HepG2 (cell line): ENCODE measurements around the gene CCDC88C. TPM values are rescaled to one million over a fixed set of nuclear protein-coding genes. Genes with fewer than 3 reads are reported as not detected.

Source experiments
- ATAC-seq: fragments of 200-7000 bp; cut with Tn5 transposase; 3 replicates; pipeline ENCODE4 v1.9.1; 2020; ENCODE audit warnings: mild to moderate bottlenecking, moderate library complexity
- BruUV-seq: library from RNA; stranded (reverse); fragments of 400-500 nt; replicated peaks from 2 replicates; lab custom pipeline; 2021; lab: Mats Ljungman, UMichigan
- CTCF ChIA-PET: fragments of 300-600 bp; formaldehyde crosslinking; extraction: SDS; loops from one replicate; lab custom pipeline; 2021; ENCODE audit warnings: low total read pairs, inconsistent platforms, low intra/inter-chr PET ratio; lab: Yijun Ruan, JAX
- POLR2A ChIA-PET: fragments of 350-600 bp; sonication (Branson Sonifier 250); formaldehyde crosslinking; loops from one replicate; lab custom pipeline; 2020; ENCODE audit warnings: antibody characterized with exemption, inconsistent platforms; lab: Yijun Ruan, JAX
- DNase-seq: peaks from one replicate; pipeline ENCODE4 v3.0.0-alpha.2; 2015; ENCODE audit warnings: low spot score
- FAIRE-seq: peaks from 3 replicates; lab custom pipeline; 2011; peaks lifted over from hg19 to GRCh38; lab: Jason Lieb, UNC
- H2AFZ ChIP-seq: one replicate; pipeline ENCODE4 v1.6.1; 2011; ENCODE audit warnings: low read length, inconsistent platforms
- H3K27ac ChIP-seq: fragments of 300-600 bp; 3 replicates; pipeline ENCODE4 v1.8.0; 2011; ENCODE audit warnings: mixed run types, mild to moderate bottlenecking, mixed read lengths, low read length, inconsistent platforms; ENCODE audit not compliant: insufficient read depth; ENCODE audit errors: extremely low read length
- H3K27me3 ChIP-seq, 2 experiments: fragments of 200-600 bp in 1 of 2; 2 replicates in 1 of 2; 3 replicates in 1 of 2; pipeline versions ENCODE4 v1.6.0 to v1.8.0; 2011; ENCODE audit warnings: low read length in 2 of 2, mild to moderate bottlenecking in 2 of 2, moderate library complexity in 2 of 2, inconsistent platforms in 1 of 2; ENCODE audit not compliant: insufficient read depth in 2 of 2, control insufficient read depth in 1 of 2
- H3K36me3 ChIP-seq, 2 experiments: fragments of 200-600 bp in 1 of 2; replicated peaks in 1 of 2; 2 replicates in 1 of 2; 3 replicates in 1 of 2; pipeline versions ENCODE4 v1.5.1 to v1.8.0; 2011; ENCODE audit warnings: low read length in 2 of 2, inconsistent platforms in 1 of 2; ENCODE audit not compliant: insufficient read depth in 2 of 2, control insufficient read depth in 1 of 2
- H3K4me1 ChIP-seq: 2 replicates; pipeline ENCODE4 v1.5.1; 2012; ENCODE audit warnings: low read length, inconsistent platforms; ENCODE audit not compliant: insufficient read depth
- H3K4me2 ChIP-seq: 2 replicates; pipeline ENCODE4 v1.6.0; 2011; ENCODE audit warnings: low read depth, low read length, inconsistent platforms
- H3K4me3 ChIP-seq, 3 experiments: fragments of 200-600 bp in 1 of 3; sonication (generic), shearing (Covaris generic) in 1 of 3; replicated peaks in 1 of 3; 2 replicates each; pipeline ENCODE4 v1.5.1; 2011 to 2016; ENCODE audit warnings: low read length in 3 of 3, inconsistent platforms in 2 of 3, low read depth in 2 of 3, mild to moderate bottlenecking in 2 of 3, control low read depth in 1 of 3, mixed read lengths in 1 of 3; ENCODE audit not compliant: insufficient read depth in 1 of 3
- H3K79me2 ChIP-seq: one replicate; pipeline ENCODE4 v1.6.1; 2011; ENCODE audit warnings: low read length, inconsistent platforms; ENCODE audit not compliant: insufficient read depth
- H3K9ac ChIP-seq: 2 replicates; pipeline ENCODE4 v1.6.0; 2011; ENCODE audit warnings: mild to moderate bottlenecking, low read depth, low read length, inconsistent platforms; ENCODE audit not compliant: insufficient read depth
- H3K9me3 ChIP-seq: 2 replicates; pipeline ENCODE4 v1.5.1; 2012; ENCODE audit warnings: mild to moderate bottlenecking, low read length
- H4K20me1 ChIP-seq: 2 replicates; pipeline ENCODE4 v1.6.0; 2011; ENCODE audit warnings: inconsistent platforms, mild to moderate bottlenecking, low read length, moderate library complexity; ENCODE audit not compliant: insufficient read depth
- DPF2 ChIP-seq: sonication (generic); formaldehyde crosslinking; IDR thresholded peaks from 2 replicates; pipeline ENCODE4 v1.4.0; 2020; ENCODE audit warnings: mild to moderate bottlenecking, low read depth, missing genetic modification reagents, borderline replicate concordance
- HNRNPUL1 ChIP-seq: fragments of 200-400 bp; formaldehyde crosslinking; IDR thresholded peaks from 2 replicates; pipeline ENCODE4 v1.6.1; 2017; ENCODE audit warnings: low read depth, mild to moderate bottlenecking, low read length, moderate library complexity
- HOMEZ ChIP-seq: IDR thresholded peaks from 2 replicates; pipeline ENCODE4 v1.6.1; 2016; ENCODE audit warnings: low read depth
- MAFG ChIP-seq: sonication (generic); formaldehyde crosslinking; IDR thresholded peaks from 2 replicates; pipeline ENCODE4 v1.5.1; 2020; ENCODE audit warnings: mild to moderate bottlenecking, missing genetic modification reagents
- NFE2L1 ChIP-seq: sonication (generic); formaldehyde crosslinking; IDR thresholded peaks from 2 replicates; pipeline ENCODE4 v1.4.0; 2020; ENCODE audit warnings: missing genetic modification reagents, mild to moderate bottlenecking, borderline replicate concordance
- ZBTB38 ChIP-seq: sonication (generic); formaldehyde crosslinking; IDR thresholded peaks from 2 replicates; pipeline ENCODE4 v1.5.1; 2020; ENCODE audit warnings: mild to moderate bottlenecking, missing genetic modification reagents
- ZBTB40 ChIP-seq, 2 experiments: fragments of 450-650 bp in 1 of 2; sonication (generic) in 1 of 2; formaldehyde crosslinking in 1 of 2; IDR thresholded peaks; 2 replicates each; pipeline versions ENCODE4 v1.6.1 to v1.8.0; 2016 to 2022; ENCODE audit warnings: antibody characterized with exemption in 1 of 2, mild to moderate bottlenecking in 1 of 2, missing genetic modification reagents in 1 of 2
- WGBS: methylation state at CpG from one replicate; pipeline ENCODE4 v1.1.6; 2017; ENCODE audit warnings: low lambda C conversion rate; 5-methylcytosine and 5-hydroxymethylcytosine counted together
- in situ Hi-C: cut with HindIII; loops from 2 replicates; pipeline ENCODE4 v1.10.0; 2017; ENCODE audit warnings: low pct_unique_long_range_greater_than_20kb; ENCODE audit not compliant: extremely low pct_ligation_motif_present
- intact Hi-C: fragments of 100-400 bp; cut with micrococcal nuclease; formaldehyde crosslinking; loops from one replicate; pipeline ENCODE4 v1.10.0; 2022; ENCODE audit not compliant: unreplicated experiment
- polyA plus RNA-seq, 8 experiments: library from polyadenylated mRNA; depleted of rRNA in 3 of 8; stranded (reverse) in 7 of 8; unstranded in 1 of 8; fragments of >200 nt; fragmentation: Illumina TruSeq in 4 of 8; extraction: Trizol in 4 of 8; gene quantifications; 2 replicates each; pipeline versions ENCODE4 v1.2.1 to v1.2.3, GENCODE V29; 2011 to 2016; ENCODE audit warnings: low read depth in 4 of 8, missing spikeins in 1 of 8, mixed read lengths in 1 of 8; ENCODE audit not compliant: insufficient read depth in 1 of 8
- total RNA-seq, 5 experiments: library from RNA; depleted of rRNA; stranded (reverse); fragments of >200 nt; fragmentation: Illumina TruSeq; extraction: Trizol; gene quantifications; 2 replicates each; pipeline ENCODE4 v1.2.3, GENCODE V29; 2016; ENCODE audit warnings: low read depth in 1 of 5
- TF ChIP-seq, protein P1 (sequence below): sonication (generic); formaldehyde crosslinking; conservative IDR thresholded peaks from 2 replicates; pipeline ENCODE4 v1.8.1; 2023; ENCODE audit warnings: missing genetic modification reagents

CCDC88C gene
- total and polyA plus RNA-seq, 2 of the 13 experiments (the other 11 are each of a cell fraction or from before 2014, with no cell fraction given): 3.6 to 11.7 TPM

DNA sequence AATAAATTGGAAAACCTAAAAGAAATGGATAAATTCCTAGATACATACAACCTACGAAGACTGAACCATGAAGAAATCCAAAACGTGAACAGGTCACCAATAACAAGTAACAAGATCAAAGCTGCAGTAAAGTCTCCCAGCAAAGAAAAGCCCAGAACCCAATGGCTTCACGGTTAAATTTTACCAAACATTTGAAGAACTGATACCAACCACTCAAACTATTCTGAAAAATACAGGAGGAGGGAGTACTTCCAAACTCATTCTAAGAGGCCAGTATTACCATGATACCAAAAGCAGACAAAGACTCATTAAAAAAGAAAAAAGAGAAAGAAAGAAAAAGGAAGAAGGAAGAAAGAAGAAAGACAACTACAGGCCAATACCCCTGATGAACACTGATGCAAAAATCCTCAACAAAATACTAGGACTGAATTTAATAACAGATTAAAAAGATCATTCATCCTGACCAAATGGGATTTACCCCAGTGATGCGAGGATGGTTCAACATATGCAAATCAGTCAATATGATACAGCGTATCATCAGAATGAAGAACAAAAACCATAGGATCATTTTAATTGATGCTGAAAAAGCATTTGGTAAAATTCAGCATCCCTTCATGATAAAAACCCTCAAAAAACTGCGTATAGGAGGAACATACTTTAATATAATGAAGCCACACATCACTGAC is 26.9 kb upstream of the CCDC88C start:
- Histone ChIP-seq H3K79me2 (no peaks in the 10 kb centered on the region), H3K4me3 (no peak overlapping the region), H3K4me2 (no peak overlapping the region), H4K20me1 (no peaks in the 10 kb centered on the region), H3K36me3 (no peaks in the 10 kb centered on the region), H3K27me3 (no peaks in the 10 kb centered on the region), H3K4me1 (no peaks in the 10 kb centered on the region), H2AFZ (no peak overlapping the region), H3K27ac (no peak overlapping the region), H3K9me3 (no peaks in the 10 kb centered on the region), H3K9ac (no peak overlapping the region)
- no peak for ATAC-seq
- 3% methylated on average over 6 of the region's 6 CpGs for WGBS
- in situ Hi-C loops (no loop called here), intact Hi-C loops (no loop called here)
- no TSS peak for BruUV-seq
- CTCF ChIA-PET: no interaction called here
- no peak for DNase-seq
- no peak for TF ChIP-seq HOMEZ (CRISPR knock-in tag)
- no peak for TF ChIP-seq HNRNPUL1
- TF ChIP-seq NFE2L1 (CRISPR knock-in tag): no peak
- TF ChIP-seq DPF2: no peak
- TF ChIP-seq, protein P1, sequence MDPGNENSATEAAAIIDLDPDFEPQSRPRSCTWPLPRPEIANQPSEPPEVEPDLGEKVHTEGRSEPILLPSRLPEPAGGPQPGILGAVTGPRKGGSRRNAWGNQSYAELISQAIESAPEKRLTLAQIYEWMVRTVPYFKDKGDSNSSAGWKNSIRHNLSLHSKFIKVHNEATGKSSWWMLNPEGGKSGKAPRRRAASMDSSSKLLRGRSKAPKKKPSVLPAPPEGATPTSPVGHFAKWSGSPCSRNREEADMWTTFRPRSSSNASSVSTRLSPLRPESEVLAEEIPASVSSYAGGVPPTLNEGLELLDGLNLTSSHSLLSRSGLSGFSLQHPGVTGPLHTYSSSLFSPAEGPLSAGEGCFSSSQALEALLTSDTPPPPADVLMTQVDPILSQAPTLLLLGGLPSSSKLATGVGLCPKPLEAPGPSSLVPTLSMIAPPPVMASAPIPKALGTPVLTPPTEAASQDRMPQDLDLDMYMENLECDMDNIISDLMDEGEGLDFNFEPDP (CRISPR knock-in tag): no peak
- no peak for TF ChIP-seq ZBTB38 (CRISPR knock-in tag)
- no peak for TF ChIP-seq ZBTB40 (IDR thresholded peaks at IDR 0.05)
- no peak for TF ChIP-seq ZBTB40 (CRISPR knock-in tag; IDR thresholded peaks at IDR 0.05)
- no peak for TF ChIP-seq MAFG
- FAIRE-seq: no peak
- POLR2A ChIA-PET: no interaction called here
